ENCODE measurements around the gene APH1B. TPM values are rescaled to one million over a fixed set of nuclear protein-coding genes. Genes with fewer than 3 reads are reported as not detected.

APH1B gene
- total RNA-seq, 1 donor from 2014 or later = 12.1 TPM

GRCh38 chr15:63308947-63309346, 31.5 kb downstream of the APH1B start:
- no peak for TF ChIP-seq CTCF (IDR thresholded peaks at IDR 0.05; ENCODE audit: insufficient read depth, low read length, poor library complexity, severe bottlenecking)
- no peak overlapping the region for H3K4me3 ChIP-seq (ENCODE audit: low read depth, low read length)
- no peak for DNase-seq (ENCODE audit: low read depth)
- H3K36me3 ChIP-seq (ENCODE audit: control insufficient read depth, insufficient read depth, low read length) = no peaks in the 10 kb centered on the region
- no peaks in the 10 kb centered on the region for H3K27me3 ChIP-seq (ENCODE audit: control insufficient read depth, insufficient read depth, low read length)

GRCh38 chr15:63310646-63311045, 33.2 kb downstream of the APH1B start:
- Histone ChIP-seq H3K36me3 (ENCODE audit: control insufficient read depth, insufficient read depth, low read length) (no peaks in the 10 kb centered on the region), H3K4me3 (ENCODE audit: low read depth, low read length) (no peak overlapping the region), H3K27me3 (ENCODE audit: control insufficient read depth, insufficient read depth, low read length) (no peaks in the 10 kb centered on the region)
- DNase-seq (ENCODE audit: low read depth) = no peak
- TF ChIP-seq CTCF (IDR thresholded peaks at IDR 0.05; ENCODE audit: insufficient read depth, low read length, poor library complexity, severe bottlenecking) = no peak

GRCh38 chr15:63312286-63312685, 34.9 kb downstream of the APH1B start:
- Histone ChIP-seq H3K4me3 (ENCODE audit: low read depth, low read length) (no peak overlapping the region), H3K36me3 (ENCODE audit: control insufficient read depth, insufficient read depth, low read length) (no peaks in the 10 kb centered on the region), H3K27me3 (ENCODE audit: control insufficient read depth, insufficient read depth, low read length) (no peaks in the 10 kb centered on the region)
- TF ChIP-seq CTCF (IDR thresholded peaks at IDR 0.05; ENCODE audit: insufficient read depth, low read length, poor library complexity, severe bottlenecking) = no peak
- no peak for DNase-seq (ENCODE audit: low read depth)

- TF ChIP-seq CTCF (IDR thresholded peaks at IDR 0.05; ENCODE audit: insufficient read depth, low read length, poor library complexity, severe bottlenecking) = no peak
- DNase-seq (ENCODE audit: low read depth) = no peak
- H3K4me3 ChIP-seq (ENCODE audit: low read depth, low read length) = no peak overlapping the region
- no peaks in the 10 kb centered on the region for H3K27me3 ChIP-seq (ENCODE audit: control insufficient read depth, insufficient read depth, low read length)
- H3K36me3 ChIP-seq (ENCODE audit: control insufficient read depth, insufficient read depth, low read length) = no peaks in the 10 kb centered on the region
These were observed 36.4 kb downstream of the APH1B start for GRCh38 chr15:63313825-63314224.

- Histone ChIP-seq H3K4me3 (ENCODE audit: low read depth, low read length) (no peak overlapping the region), H3K36me3 (ENCODE audit: control insufficient read depth, insufficient read depth, low read length) (no peaks in the 10 kb centered on the region), H3K27me3 (ENCODE audit: control insufficient read depth, insufficient read depth, low read length) (no peaks in the 10 kb centered on the region)
- TF ChIP-seq CTCF (IDR thresholded peaks at IDR 0.05; ENCODE audit: insufficient read depth, low read length, poor library complexity, severe bottlenecking) = no peak
- DNase-seq (ENCODE audit: low read depth) = no peak
These were observed 37.0 kb downstream of the APH1B start for GRCh38 chr15:63314409-63314808.

- H3K36me3 ChIP-seq (ENCODE audit: control insufficient read depth, insufficient read depth, low read length) = no peaks in the 10 kb centered on the region
- no peaks in the 10 kb centered on the region for H3K27me3 ChIP-seq (ENCODE audit: control insufficient read depth, insufficient read depth, low read length)
- TF ChIP-seq CTCF (IDR thresholded peaks at IDR 0.05; ENCODE audit: insufficient read depth, low read length, poor library complexity, severe bottlenecking) = no peak
- no peak for DNase-seq (ENCODE audit: low read depth)
- H3K4me3 ChIP-seq (ENCODE audit: low read depth, low read length) = no peak overlapping the region
These were observed 40.9 kb downstream of the APH1B start for GRCh38 chr15:63318344-63318743.

Measured in kidney epithelial cell (primary cell).